Keratinocyte (primary cell): ENCODE results near the gene FGF16. TPM values are rescaled to one million over a fixed set of nuclear protein-coding genes. Genes with fewer than 3 reads are reported as not detected.
"Not testable (repeated sequence)": the region's sequence is repeated elsewhere in the genome, so short reads cannot be mapped to it uniquely, and the experiment has no call there.

ENCODE experiments used
- DNase-seq: peaks from one replicate; pipeline ENCODE4 v3.0.0-alpha.2; 2011; ENCODE audit warnings: low read depth, missing footprints, low spot score
- FAIRE-seq: peaks from 2 replicates; lab custom pipeline; 2011; peaks lifted over from hg19 to GRCh38; lab: Jason Lieb, UNC
- H2AFZ ChIP-seq: 2 replicates; pipeline ENCODE4 v1.6.0; 2012; ENCODE audit warnings: low read length, control low read depth, inconsistent platforms; ENCODE audit not compliant: control insufficient read depth
- H3K27ac ChIP-seq: 2 replicates; pipeline ENCODE4 v1.5.1; 2011; ENCODE audit warnings: low read length; ENCODE audit not compliant: control insufficient read depth, insufficient read depth
- H3K27me3 ChIP-seq: 3 replicates; pipeline ENCODE4 v1.6.0; 2011; ENCODE audit warnings: low read length; ENCODE audit not compliant: control insufficient read depth, insufficient read depth; ENCODE audit errors: extremely low read depth
- H3K36me3 ChIP-seq, 2 experiments: 2 replicates in 1 of 2; 3 replicates in 1 of 2; pipeline ENCODE4 v1.5.1; 2011; ENCODE audit warnings: low read length in 2 of 2, mild to moderate bottlenecking in 1 of 2; ENCODE audit not compliant: control insufficient read depth in 2 of 2, insufficient read depth in 2 of 2; ENCODE audit errors: extremely low read depth in 1 of 2
- H3K4me1 ChIP-seq: 3 replicates; pipeline ENCODE4 v1.5.1; 2011; ENCODE audit warnings: low read length; ENCODE audit not compliant: control insufficient read depth, insufficient read depth; ENCODE audit errors: extremely low read depth
- H3K4me2 ChIP-seq: 3 replicates; pipeline ENCODE4 v1.6.0; 2011; ENCODE audit warnings: low read depth, low read length; ENCODE audit not compliant: control insufficient read depth, insufficient read depth; ENCODE audit errors: extremely low read depth
- H3K4me3 ChIP-seq, 3 experiments: fragments of 200-600 bp in 1 of 3; sonication (generic) in 1 of 3; 2 replicates in 2 of 3; 3 replicates in 1 of 3; pipeline ENCODE4 v1.5.1; 2011 to 2016; ENCODE audit warnings: low read length in 3 of 3, mild to moderate bottlenecking in 3 of 3, control low read depth in 2 of 3, inconsistent platforms in 1 of 3, low read depth in 1 of 3, mixed read lengths in 1 of 3, mixed run types in 1 of 3, moderate library complexity in 1 of 3; ENCODE audit not compliant: control insufficient read depth in 2 of 3, insufficient read depth in 2 of 3; ENCODE audit errors: extremely low read depth in 1 of 3
- H3K79me2 ChIP-seq: 2 replicates; pipeline ENCODE4 v1.6.0; 2012; ENCODE audit warnings: low read length; ENCODE audit not compliant: control insufficient read depth, insufficient read depth
- H3K9ac ChIP-seq: 3 replicates; pipeline ENCODE4 v1.6.0; 2011; ENCODE audit warnings: low read length; ENCODE audit not compliant: control insufficient read depth, insufficient read depth; ENCODE audit errors: extremely low read depth
- H3K9me1 ChIP-seq: 3 replicates; pipeline ENCODE4 v1.6.0; 2011; ENCODE audit warnings: low read length; ENCODE audit not compliant: control insufficient read depth, insufficient read depth; ENCODE audit errors: extremely low read depth
- H3K9me3 ChIP-seq: 2 replicates; pipeline ENCODE4 v1.5.1; 2012; ENCODE audit warnings: low read depth, low read length; ENCODE audit not compliant: control insufficient read depth
- H4K20me1 ChIP-seq: 3 replicates; pipeline ENCODE4 v1.6.0; 2011; ENCODE audit warnings: low read length; ENCODE audit not compliant: control insufficient read depth, insufficient read depth; ENCODE audit errors: extremely low read depth
- CTCF ChIP-seq, 3 experiments: IDR thresholded peaks in 1 of 3; conservative IDR thresholded peaks in 1 of 3; optimal IDR thresholded peaks in 1 of 3; 2 replicates in 2 of 3; 3 replicates in 1 of 3; pipeline versions ENCODE3 to v1.5.1; 2011; ENCODE audit warnings: low read length in 3 of 3, mild to moderate bottlenecking in 3 of 3, moderate library complexity in 2 of 3, control low read depth in 1 of 3, inconsistent platforms in 1 of 3; ENCODE audit not compliant: insufficient read depth in 2 of 3; ENCODE audit errors: extremely low read depth in 1 of 3
- EZH2 ChIP-seq: IDR thresholded peaks from one replicate; pipeline ENCODE4 v1.6.1; 2012; ENCODE audit warnings: inconsistent platforms, mild to moderate bottlenecking, low read length, moderate library complexity
- dilution Hi-C: fragments of 300-500 bp; cut with MboI; formaldehyde crosslinking; loops from one replicate; pipeline ENCODE4 v1.7.0; 2020; ENCODE audit warnings: low sequenced_read_pairs; ENCODE audit not compliant: extremely low pct_ligation_motif_present
- polyA plus RNA-seq, 5 experiments: library from polyadenylated mRNA; depleted of rRNA in 3 of 5; stranded (reverse) in 3 of 5; stranded (forward) in 1 of 5; unstranded in 1 of 5; fragments of >200 nt; gene quantifications; 1 replicate in 1 of 5; 2 replicates in 3 of 5; 3 replicates in 1 of 5; pipeline versions ENCODE4 v1.2.1 to v1.2.3, GENCODE V29; 2011 to 2012; ENCODE audit warnings: missing spikeins in 2 of 5, low read depth in 1 of 5, low replicate concordance in 1 of 5

The FGF16 gene
- polyA plus RNA-seq, 1 donor (not counting 4 experiments of a cell fraction or from before 2014, with no cell fraction given): not detected

GRCh38 chrX:77404419-77404818 lies 42.8 kb upstream of the FGF16 start:
- H3K9me3 ChIP-seq: no peaks in the 10 kb centered on the region
- H3K4me2 ChIP-seq: no peak overlapping the region
- FAIRE-seq: no peak
- TF ChIP-seq CTCF (optimal IDR thresholded peaks at IDR 0.05 in 1 of 3, IDR thresholded peaks at IDR 0.05 in 1 of 3, conservative IDR thresholded peaks at IDR 0.05 in 1 of 3; ENCODE audit: extremely low read depth in 1 of 3, insufficient read depth in 2 of 3, low read length in 3 of 3): no peak
- TF ChIP-seq EZH2: no peak
- no peaks in the 10 kb centered on the region for H4K20me1 ChIP-seq
- H3K9ac ChIP-seq: no peak overlapping the region
- H3K27me3 ChIP-seq: no peaks in the 10 kb centered on the region
- H3K4me1 ChIP-seq: no peaks in the 10 kb centered on the region
- H3K4me3 ChIP-seq: no peak overlapping the region
- no peaks in the 10 kb centered on the region for H3K79me2 ChIP-seq
- no peak overlapping the region for H2AFZ ChIP-seq
- dilution Hi-C loops: no loop called here
- no peak for DNase-seq
- no peaks in the 10 kb centered on the region for H3K9me1 ChIP-seq
- no peak overlapping the region for H3K27ac ChIP-seq
- H3K36me3 ChIP-seq: no peaks in the 10 kb centered on the region

GRCh38 chrX:77407821-77408220 lies 39.4 kb upstream of the FGF16 start:
- H4K20me1 ChIP-seq, H3K9me3 ChIP-seq, H3K4me2 ChIP-seq, H3K4me1 ChIP-seq, H3K27me3 ChIP-seq, H3K9me1 ChIP-seq, H3K27ac ChIP-seq, DNase-seq, dilution Hi-C loops, H3K4me3 ChIP-seq, H3K79me2 ChIP-seq, H3K9ac ChIP-seq, FAIRE-seq, H2AFZ ChIP-seq, H3K36me3 ChIP-seq: not testable (repeated sequence)

GRCh38 chrX:77412631-77413030 lies 34.6 kb upstream of the FGF16 start:
- no peak overlapping the region for H2AFZ ChIP-seq
- no peaks in the 10 kb centered on the region for H3K36me3 ChIP-seq
- H3K9me1 ChIP-seq: no peaks in the 10 kb centered on the region
- no peaks in the 10 kb centered on the region for H3K9me3 ChIP-seq
- no peaks in the 10 kb centered on the region for H3K27me3 ChIP-seq
- H3K4me2 ChIP-seq: no peak overlapping the region
- FAIRE-seq (no peak), DNase-seq (no peak)
- no peaks in the 10 kb centered on the region for H4K20me1 ChIP-seq
- no peak for TF ChIP-seq CTCF (optimal IDR thresholded peaks at IDR 0.05 in 1 of 3, IDR thresholded peaks at IDR 0.05 in 1 of 3, conservative IDR thresholded peaks at IDR 0.05 in 1 of 3; ENCODE audit: extremely low read depth in 1 of 3, insufficient read depth in 2 of 3, low read length in 3 of 3)
- no peak for TF ChIP-seq EZH2
- H3K4me1 ChIP-seq: no peaks in the 10 kb centered on the region
- no peaks in the 10 kb centered on the region for H3K79me2 ChIP-seq
- H3K27ac ChIP-seq: no peak overlapping the region
- H3K4me3 ChIP-seq: no peak overlapping the region
- H3K9ac ChIP-seq: no peak overlapping the region
- dilution Hi-C loops: no loop called here
